Endothelial cell of umbilical vein (primary cell): ENCODE data around the gene TPD52L3. TPM values are rescaled to one million over a fixed set of nuclear protein-coding genes. Genes with fewer than 3 reads are reported as not detected.

Experiments used
- BruUV-seq: library from RNA; stranded (reverse); fragments of 400-500 nt; replicated peaks from 2 replicates; lab custom pipeline; 2021; lab: Mats Ljungman, UMichigan
- CTCF ChIA-PET: fragments of 300-600, 350-600 bp; sonication (Branson Sonifier 250); formaldehyde crosslinking; loops from one replicate; lab custom pipeline; 2021; ENCODE audit warnings: antibody characterized with exemption, inconsistent platforms; lab: Charles Lee
- POLR2A ChIA-PET: fragments of 300-600, 350-600 bp; sonication (Branson Sonifier 250); formaldehyde crosslinking; loops from one replicate; lab custom pipeline; 2021; ENCODE audit warnings: antibody characterized with exemption, inconsistent platforms; lab: Charles Lee
- DNase-seq: peaks from one replicate; pipeline ENCODE4 v3.0.0-alpha.2; 2011; ENCODE audit warnings: low read depth, low spot score
- FAIRE-seq: peaks from 2 replicates; lab custom pipeline; 2011; peaks lifted over from hg19 to GRCh38; lab: Jason Lieb, UNC
- H2AFZ ChIP-seq: 2 replicates; pipeline ENCODE4 v1.6.0; 2012; ENCODE audit warnings: low read depth, low read length, control low read depth, inconsistent platforms
- H3K27ac ChIP-seq: 2 replicates; pipeline ENCODE4 v1.5.1; 2011; ENCODE audit warnings: low read depth, mild to moderate bottlenecking, control low read depth, low read length, moderate library complexity; ENCODE audit not compliant: insufficient read depth
- H3K27me3 ChIP-seq, 2 experiments: 2 replicates each; pipeline versions ENCODE4 v1.6.0 to v1.6.1; 2011; ENCODE audit warnings: low read length in 2 of 2, mixed read lengths in 1 of 2; ENCODE audit not compliant: control insufficient read depth in 2 of 2, insufficient read depth in 2 of 2
- H3K36me3 ChIP-seq, 2 experiments: 2 replicates in 1 of 2; 3 replicates in 1 of 2; pipeline ENCODE4 v1.5.1; 2011; ENCODE audit warnings: low read length in 2 of 2, mild to moderate bottlenecking in 1 of 2, moderate library complexity in 1 of 2; ENCODE audit not compliant: control insufficient read depth in 2 of 2, insufficient read depth in 2 of 2; ENCODE audit errors: extremely low read depth in 1 of 2
- H3K4me1 ChIP-seq: 3 replicates; pipeline ENCODE4 v1.5.1; 2011; ENCODE audit warnings: mild to moderate bottlenecking, low read length; ENCODE audit not compliant: control insufficient read depth, insufficient read depth; ENCODE audit errors: extremely low read depth
- H3K4me2 ChIP-seq: 2 replicates; pipeline ENCODE4 v1.6.1; 2011; ENCODE audit warnings: low read length, control low read depth, mixed read lengths; ENCODE audit not compliant: insufficient read depth
- H3K4me3 ChIP-seq, 3 experiments: fragments of 200-600 bp in 1 of 3; sonication (generic), shearing (Covaris generic) in 1 of 3; replicated peaks in 1 of 3; 2 replicates each; pipeline ENCODE4 v1.5.1; 2011 to 2016; ENCODE audit warnings: control low read depth in 3 of 3, low read length in 3 of 3, mild to moderate bottlenecking in 2 of 3, inconsistent platforms in 1 of 3, low read depth in 1 of 3, moderate library complexity in 1 of 3; ENCODE audit not compliant: insufficient read depth in 1 of 3
- H3K79me2 ChIP-seq: 2 replicates; pipeline ENCODE4 v1.6.0; 2012; ENCODE audit warnings: low read length, inconsistent platforms; ENCODE audit not compliant: control insufficient read depth, insufficient read depth
- H3K9ac ChIP-seq: replicated peaks from 2 replicates; pipeline ENCODE3; 2011; ENCODE audit warnings: low read length, control low read depth; ENCODE audit not compliant: insufficient read depth; ENCODE audit errors: extremely low read depth
- H3K9me1 ChIP-seq: replicated peaks from 3 replicates; pipeline ENCODE4 v1.6.0; 2011; ENCODE audit warnings: mild to moderate bottlenecking, low read length; ENCODE audit not compliant: control insufficient read depth, insufficient read depth; ENCODE audit errors: extremely low read depth
- H3K9me3 ChIP-seq: replicated peaks from 2 replicates; pipeline ENCODE4 v1.5.1; 2012; ENCODE audit warnings: low read length, inconsistent platforms; ENCODE audit not compliant: control insufficient read depth, insufficient read depth
- H4K20me1 ChIP-seq: replicated peaks from 2 replicates; pipeline ENCODE3; 2011; ENCODE audit warnings: mild to moderate bottlenecking, low read length; ENCODE audit not compliant: control insufficient read depth, insufficient read depth; ENCODE audit errors: extremely low read depth
- EZH2 ChIP-seq: IDR thresholded peaks from 2 replicates; pipeline ENCODE4 v1.6.1; 2012; ENCODE audit warnings: borderline replicate concordance, low read depth, mild to moderate bottlenecking, moderate library complexity, low read length, inconsistent platforms; ENCODE audit not compliant: severe bottlenecking
- FOS ChIP-seq: IDR thresholded peaks from 2 replicates; pipeline ENCODE4 v1.6.1; 2011; ENCODE audit warnings: mild to moderate bottlenecking, low read length, moderate library complexity, borderline replicate concordance; ENCODE audit not compliant: insufficient read depth
- GATA2 ChIP-seq: IDR thresholded peaks from 2 replicates; pipeline ENCODE4 v1.7.0; 2011; ENCODE audit warnings: low read depth, mild to moderate bottlenecking, moderate library complexity, mixed read lengths, low read length; ENCODE audit not compliant: insufficient read length, insufficient read depth
- JUN ChIP-seq: IDR thresholded peaks from 2 replicates; pipeline ENCODE4 v1.6.1; 2011; ENCODE audit warnings: borderline replicate concordance, low read depth; ENCODE audit not compliant: insufficient read length, insufficient read depth
- MYC ChIP-seq: IDR thresholded peaks from one replicate; pipeline ENCODE4 v1.6.1; 2011; ENCODE audit warnings: mild to moderate bottlenecking, low read depth, low read length
- POLR2A ChIP-seq: IDR thresholded peaks from 2 replicates; pipeline ENCODE4 v1.6.1; 2012; ENCODE audit warnings: low read depth, mild to moderate bottlenecking, control low read depth, low read length
- POLR2AphosphoS5 ChIP-seq: IDR thresholded peaks from 2 replicates; pipeline ENCODE4 v1.6.1; 2012; ENCODE audit warnings: low read depth, mild to moderate bottlenecking, control low read depth, low read length, moderate library complexity; ENCODE audit not compliant: insufficient read depth
- dilution Hi-C: fragments of 300-500 bp; cut with MboI; formaldehyde crosslinking; loops from one replicate; pipeline ENCODE4 v1.15.0; 2019; ENCODE audit warnings: low sequenced_read_pairs; ENCODE audit not compliant: extremely low pct_ligation_motif_present
- intact Hi-C: fragments of 100-400 bp; cut with micrococcal nuclease; formaldehyde crosslinking; loops from one replicate; pipeline ENCODE4 v1.10.0; 2022
- polyA plus RNA-seq, 4 experiments: library from polyadenylated mRNA; depleted of rRNA in 3 of 4; stranded (reverse) in 3 of 4; unstranded in 1 of 4; fragments of >200 nt; gene quantifications; 2 replicates each; pipeline versions ENCODE4 v1.2.1 to v1.2.3, GENCODE V29; 2011 to 2012; ENCODE audit warnings: missing spikeins in 1 of 4
- total RNA-seq: library from RNA; stranded (reverse); gene quantifications from 2 replicates; pipeline ENCODE4 v1.2.3, GENCODE V29; 2021
- TF ChIP-seq, protein P1 (sequence below): IDR thresholded peaks from 2 replicates; pipeline ENCODE4 v1.6.1; 2011; ENCODE audit not compliant: insufficient read depth, insufficient read length
- TF ChIP-seq, protein P2 (sequence below), 2 donors: IDR thresholded peaks; 1 replicate in 1 of 2; 2 replicates in 1 of 2; pipeline ENCODE4 v1.5.1; 2011; ENCODE audit warnings: low read length in 2 of 2, mild to moderate bottlenecking in 2 of 2, moderate library complexity in 2 of 2, control low read depth in 1 of 2, inconsistent platforms in 1 of 2, low read depth in 1 of 2; ENCODE audit not compliant: insufficient read depth in 1 of 2; ENCODE audit errors: extremely low read depth in 1 of 2

Gene TPD52L3
- total and polyA plus RNA-seq, 2 donors (not counting 3 experiments of a cell fraction or from before 2014, with no cell fraction given) = not detected

DNA sequence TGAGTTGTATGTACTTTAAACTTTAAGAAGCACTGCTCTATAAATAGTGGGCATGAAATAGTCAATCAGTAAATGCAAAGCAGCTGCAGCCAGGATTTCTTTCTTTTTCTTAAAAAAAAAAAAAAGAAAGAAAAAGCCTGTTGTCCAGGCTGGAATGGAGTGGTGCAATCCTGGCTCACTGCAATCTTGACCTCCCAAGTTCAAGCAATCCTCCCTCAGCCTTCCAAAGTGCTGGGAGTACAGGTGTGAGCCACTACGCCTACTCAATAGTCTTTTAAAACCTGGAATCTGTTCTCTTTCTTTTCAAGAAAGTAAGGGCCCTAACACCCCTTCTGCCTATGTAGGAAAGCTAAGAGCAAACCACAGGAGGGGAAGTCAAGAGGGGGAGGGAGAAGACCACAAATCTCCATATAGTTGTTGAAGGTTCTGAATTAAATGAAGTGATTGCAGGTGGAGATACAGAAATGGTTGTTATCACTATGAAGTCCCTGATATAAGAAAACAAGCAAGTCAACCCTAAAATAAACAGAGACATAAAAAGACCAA is 20.6 kb upstream of the TPD52L3 start:
- no peak overlapping the region for H3K9ac ChIP-seq
- H3K27me3 ChIP-seq = peaks cover 5 to 8% of the 10 kb centered on the region in 2 experiments
- FAIRE-seq = no peak
- TF ChIP-seq, protein P1, sequence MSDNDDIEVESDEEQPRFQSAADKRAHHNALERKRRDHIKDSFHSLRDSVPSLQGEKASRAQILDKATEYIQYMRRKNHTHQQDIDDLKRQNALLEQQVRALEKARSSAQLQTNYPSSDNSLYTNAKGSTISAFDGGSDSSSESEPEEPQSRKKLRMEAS = no peak
- TF ChIP-seq POLR2A = no peak
- no peak for TF ChIP-seq POLR2AphosphoS5
- no peak for TF ChIP-seq GATA2
- TF ChIP-seq EZH2 = no peak
- TF ChIP-seq FOS = no peak
- TF ChIP-seq MYC = no peak
- TF ChIP-seq, protein P2, sequence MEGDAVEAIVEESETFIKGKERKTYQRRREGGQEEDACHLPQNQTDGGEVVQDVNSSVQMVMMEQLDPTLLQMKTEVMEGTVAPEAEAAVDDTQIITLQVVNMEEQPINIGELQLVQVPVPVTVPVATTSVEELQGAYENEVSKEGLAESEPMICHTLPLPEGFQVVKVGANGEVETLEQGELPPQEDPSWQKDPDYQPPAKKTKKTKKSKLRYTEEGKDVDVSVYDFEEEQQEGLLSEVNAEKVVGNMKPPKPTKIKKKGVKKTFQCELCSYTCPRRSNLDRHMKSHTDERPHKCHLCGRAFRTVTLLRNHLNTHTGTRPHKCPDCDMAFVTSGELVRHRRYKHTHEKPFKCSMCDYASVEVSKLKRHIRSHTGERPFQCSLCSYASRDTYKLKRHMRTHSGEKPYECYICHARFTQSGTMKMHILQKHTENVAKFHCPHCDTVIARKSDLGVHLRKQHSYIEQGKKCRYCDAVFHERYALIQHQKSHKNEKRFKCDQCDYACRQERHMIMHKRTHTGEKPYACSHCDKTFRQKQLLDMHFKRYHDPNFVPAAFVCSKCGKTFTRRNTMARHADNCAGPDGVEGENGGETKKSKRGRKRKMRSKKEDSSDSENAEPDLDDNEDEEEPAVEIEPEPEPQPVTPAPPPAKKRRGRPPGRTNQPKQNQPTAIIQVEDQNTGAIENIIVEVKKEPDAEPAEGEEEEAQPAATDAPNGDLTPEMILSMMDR (IDR thresholded peaks at IDR 0.05; ENCODE audit: extremely low read depth in 1 of 2, insufficient read depth in 1 of 2, low read depth in 1 of 2, low read length in 2 of 2) = no peak
- no peak for TF ChIP-seq JUN
- no peak overlapping the region for H2AFZ ChIP-seq
- H3K4me3 ChIP-seq = no peak overlapping the region
- no peaks in the 10 kb centered on the region for H3K9me3 ChIP-seq
- H3K27ac ChIP-seq = no peak overlapping the region
- POLR2A ChIA-PET = no interaction called here
- no peak for DNase-seq
- no peak overlapping the region for H3K4me2 ChIP-seq
- H3K4me1 ChIP-seq = no peaks in the 10 kb centered on the region
- no TSS peak for BruUV-seq
- H4K20me1 ChIP-seq = no peaks in the 10 kb centered on the region
- intact Hi-C loops = loop anchor here (2.0 kb wide), 1 partner anchor 509 kb away; no protein-coding TSS in a partner anchor
- no peaks in the 10 kb centered on the region for H3K9me1 ChIP-seq
- no peaks in the 10 kb centered on the region for H3K36me3 ChIP-seq
- CTCF ChIA-PET = interaction anchor here (1.7 to 10.3 kb wide), 4 partner anchors 110 to 432 kb away, joined by 7 to 417 read pairs (median 116); no protein-coding TSS in a partner anchor
- dilution Hi-C loops = no loop called here
- H3K79me2 ChIP-seq = no peaks in the 10 kb centered on the region
